HG02852 (cell line): ENCODE data around the gene TUBB4A.
"Not testable (repeated sequence)": the region's sequence is repeated elsewhere in the genome, so short reads cannot be mapped to it uniquely, and the experiment has no call there.

Experiments used
- ATAC-seq: cut with Tn5 transposase; IDR thresholded peaks from one replicate; pipeline ENCODE4 v1.9.1; 2021; ENCODE audit warnings: mild to moderate bottlenecking, moderate library complexity; ENCODE audit not compliant: unreplicated experiment

TUBB4A gene

GRCh38 chr19:6501740-6502648, at the start of gene TUBB4A:
TUBB4A (minus strand) TSS chr19:6502309; CDS start chr19:6502212, 97 bp downstream.
- ATAC-seq: no peak

DNA sequence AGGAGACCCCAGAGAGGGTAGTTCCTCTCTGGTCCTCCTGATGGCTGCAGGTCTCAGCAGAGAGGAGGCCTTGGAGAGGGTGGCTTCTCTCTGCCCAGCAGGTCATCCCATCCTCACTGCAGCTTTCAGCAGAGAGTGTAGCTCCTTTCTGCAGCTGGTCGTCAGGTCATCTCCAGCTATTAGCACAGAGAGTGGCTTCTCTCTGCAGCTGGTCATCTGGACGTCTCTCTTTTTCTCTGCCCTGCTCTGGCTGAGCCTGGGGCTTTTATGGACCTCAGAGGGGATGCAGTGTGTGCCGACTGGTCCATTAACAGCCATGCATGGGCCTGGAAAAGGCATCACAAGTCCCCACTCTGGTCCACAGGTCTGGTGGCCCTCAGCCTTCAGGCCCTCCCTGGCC, 49.0 kb upstream of the TUBB4A start:
- ATAC-seq: no peak

- ATAC-seq: not testable (repeated sequence)
Measured at GRCh38 chr19:6550679-6551078, 48.6 kb upstream of the TUBB4A start.

DNA sequence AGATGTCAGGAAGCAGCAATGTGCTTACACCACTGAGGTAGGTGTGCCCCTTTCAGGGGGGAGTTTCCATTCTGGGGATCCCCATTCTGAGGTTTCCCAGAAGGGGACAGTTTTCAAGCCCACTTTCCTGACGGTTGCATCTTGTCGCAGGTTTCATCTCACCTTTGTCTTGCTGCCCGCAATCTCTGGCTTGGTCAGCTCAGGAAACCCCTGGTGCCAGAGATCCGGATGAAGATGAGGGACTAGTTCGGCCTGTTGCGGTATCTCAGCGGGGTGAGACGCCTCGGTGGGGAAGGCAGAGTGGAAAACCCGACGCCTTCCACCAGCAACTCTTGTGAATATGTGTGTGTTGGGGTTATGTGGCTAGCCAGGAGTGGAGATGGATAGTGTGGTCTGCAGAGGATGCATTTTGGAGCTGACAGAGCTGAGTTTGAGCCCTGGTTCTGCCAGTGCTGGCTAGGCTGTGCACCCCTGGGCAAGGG, 41.8 kb upstream of the TUBB4A start:
- no peak for ATAC-seq

- ATAC-seq: no peak
Measured at GRCh38 chr19:6540918-6541689, 39.0 kb upstream of the TUBB4A start.

GRCh38 chr19:6539514-6539913, 37.4 kb upstream of the TUBB4A start:
- no peak for ATAC-seq

DNA sequence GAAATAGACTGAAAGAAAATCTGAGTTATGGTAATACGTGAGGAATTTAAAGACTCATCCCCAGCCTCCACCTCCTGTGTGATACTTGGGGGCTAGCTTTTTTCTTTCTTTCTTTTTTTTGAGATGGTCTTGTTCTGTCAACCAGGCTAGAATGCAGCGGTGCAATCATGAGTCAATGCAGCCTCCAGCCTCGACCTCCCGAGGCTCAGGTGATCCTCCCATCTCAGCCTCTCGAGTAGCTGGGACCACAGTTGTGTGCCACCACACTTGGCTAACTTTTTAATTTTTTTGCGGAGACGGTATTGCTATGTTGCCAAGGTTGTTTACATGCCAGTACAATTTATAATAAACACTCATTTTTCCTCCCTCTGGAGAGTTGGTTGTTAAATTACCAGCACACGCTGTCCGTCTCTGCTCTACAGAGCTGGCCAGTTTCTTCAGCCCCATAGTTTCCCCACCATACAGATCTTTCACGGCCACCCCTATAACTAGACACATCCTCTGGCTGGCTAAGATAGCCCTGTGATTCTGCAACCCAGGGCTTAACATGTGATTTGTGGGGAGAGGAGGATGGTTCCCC, 33.5 kb upstream of the TUBB4A start:
- no peak for ATAC-seq

DNA sequence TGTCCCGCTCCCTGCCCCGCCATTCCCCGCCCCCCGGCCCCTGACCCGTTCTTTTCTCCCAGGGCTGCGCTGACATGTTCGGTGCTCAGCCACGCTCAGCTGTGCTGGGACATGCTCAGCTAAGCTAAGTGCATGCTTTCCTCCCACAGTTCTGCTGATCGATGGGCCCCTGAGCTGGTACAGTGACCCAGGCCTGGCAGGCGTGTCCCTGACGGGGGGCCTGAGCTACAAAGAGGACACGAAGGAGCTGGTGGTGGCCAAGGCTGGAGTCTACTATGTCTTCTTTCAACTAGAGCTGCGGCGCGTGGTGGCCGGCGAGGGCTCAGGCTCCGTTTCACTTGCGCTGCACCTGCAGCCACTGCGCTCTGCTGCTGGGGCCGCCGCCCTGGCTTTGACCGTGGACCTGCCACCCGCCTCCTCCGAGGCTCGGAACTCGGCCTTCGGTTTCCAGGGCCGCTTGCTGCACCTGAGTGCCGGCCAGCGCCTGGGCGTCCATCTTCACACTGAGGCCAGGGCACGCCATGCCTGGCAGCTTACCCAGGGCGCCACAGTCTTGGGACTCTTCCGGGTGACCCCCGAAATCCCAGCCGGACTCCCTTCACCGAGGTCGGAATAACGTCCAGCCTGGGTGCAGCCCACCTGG, 32.5 kb upstream of the TUBB4A start:
- ATAC-seq: no peak

- ATAC-seq: no peak
Measured at GRCh38 chr19:6533746-6534418, 31.8 kb upstream of the TUBB4A start.

- no peak for ATAC-seq
Measured at GRCh38 chr19:6533000-6533328, 30.9 kb upstream of the TUBB4A start.

DNA sequence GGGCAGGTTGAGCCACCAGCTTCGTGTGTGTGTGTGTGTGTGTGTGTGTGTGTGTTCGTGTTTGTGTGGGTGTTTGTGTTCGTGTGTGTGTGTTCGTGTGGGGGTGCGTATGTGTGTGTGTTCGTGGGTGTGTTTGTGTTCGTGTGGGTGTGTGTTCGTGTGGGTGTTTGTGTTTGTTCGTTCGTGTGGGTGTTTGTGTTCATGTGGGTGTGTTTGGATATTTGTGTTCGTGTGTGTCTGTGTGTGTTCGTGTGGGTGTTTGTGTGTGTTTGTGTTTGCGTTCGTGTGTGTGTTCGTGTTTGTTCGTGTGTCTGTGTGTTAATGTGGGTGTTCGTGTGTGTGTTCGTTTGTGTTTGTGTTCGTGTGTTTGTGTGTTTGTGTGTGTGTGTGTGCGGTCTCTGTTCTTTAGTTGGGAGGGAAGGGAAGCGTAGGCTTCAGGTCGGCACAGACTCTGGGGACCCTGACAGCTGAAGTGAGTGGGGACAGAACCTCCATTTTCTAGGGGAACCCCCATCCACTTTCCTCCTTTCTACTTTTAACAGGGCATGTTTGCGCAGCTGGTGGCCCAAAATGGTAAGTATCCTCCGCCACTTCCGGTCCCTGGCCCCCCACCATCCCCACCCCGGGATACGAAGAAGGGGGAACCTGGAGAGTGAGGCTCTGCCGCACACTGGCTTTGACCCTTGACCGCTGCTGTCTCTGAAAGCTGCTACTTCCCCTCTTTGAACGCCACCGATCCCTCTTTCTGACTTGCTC, 30.3 kb upstream of the TUBB4A start:
- no peak for ATAC-seq

- ATAC-seq: no peak
Measured at GRCh38 chr19:6531956-6532243, 29.8 kb upstream of the TUBB4A start.

GRCh38 chr19:6531163-6531955, 29.2 kb upstream of the TUBB4A start:
- ATAC-seq: no peak

GRCh38 chr19:6530386-6531162, 28.5 kb upstream of the TUBB4A start, which contains the start of gene TNFSF9:
TNFSF9 (plus strand) TSS chr19:6531026; CDS start chr19:6531037, 11 bp downstream.
- ATAC-seq: peak; percentile 28

GRCh38 chr19:6529937-6530385, 27.9 kb upstream of the TUBB4A start:
- no peak for ATAC-seq

GRCh38 chr19:6529351-6529750, 27.2 kb upstream of the TUBB4A start:
- ATAC-seq: no peak

DNA sequence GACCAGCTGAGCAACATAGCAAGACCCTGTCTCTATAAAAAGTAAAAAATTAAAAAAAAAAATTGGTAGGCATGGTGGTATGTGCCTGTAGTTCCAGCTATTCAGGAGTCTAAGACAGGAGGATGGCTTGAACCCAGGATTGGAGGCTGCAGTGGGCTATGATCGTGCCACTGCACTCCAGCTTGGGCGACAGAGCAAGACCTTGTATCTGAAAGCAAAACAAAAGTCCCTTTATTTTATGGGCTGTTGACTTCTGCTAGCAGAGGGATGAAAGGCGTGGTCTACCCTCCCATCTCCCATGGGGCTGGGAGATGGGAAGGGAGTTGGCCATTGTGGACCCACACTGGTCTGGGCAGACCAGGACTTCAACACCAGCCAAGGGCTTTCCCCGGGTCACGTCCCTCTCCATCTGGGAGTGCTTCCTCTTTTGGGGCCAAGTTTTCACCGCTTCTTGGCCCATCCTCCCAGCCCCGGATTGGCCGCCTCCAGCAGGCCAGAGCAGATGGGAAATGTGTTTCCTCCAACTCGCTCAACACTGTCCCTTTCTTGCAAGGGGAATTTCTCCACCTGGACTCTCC, 26.5 kb upstream of the TUBB4A start:
- no peak for ATAC-seq
